Measurements from ENCODE around the gene DSCAML1.

DSCAML1 gene

GRCh38 chr11:117712530-117712929 lies 84.5 kb downstream of the DSCAML1 start:
- H3K27ac ChIP-seq: no peak overlapping the region
- no peak for TF ChIP-seq CTCF (conservative IDR thresholded peaks at IDR 0.05)

GRCh38 chr11:117711331-117711730 lies 85.7 kb downstream of the DSCAML1 start:
- H3K27ac ChIP-seq: no peak overlapping the region
- no peak for TF ChIP-seq CTCF (conservative IDR thresholded peaks at IDR 0.05)

GRCh38 chr11:117710211-117710610 lies 86.8 kb downstream of the DSCAML1 start:
- no peak for TF ChIP-seq CTCF (conservative IDR thresholded peaks at IDR 0.05)
- H3K27ac ChIP-seq: no peak overlapping the region

GRCh38 chr11:117706322-117706814 lies 90.6 kb downstream of the DSCAML1 start:
- no peak for TF ChIP-seq CTCF (conservative IDR thresholded peaks at IDR 0.05)

GRCh38 chr11:117705866-117706265 lies 91.2 kb downstream of the DSCAML1 start:
- no peak overlapping the region for H3K27ac ChIP-seq
- no peak for TF ChIP-seq CTCF (conservative IDR thresholded peaks at IDR 0.05)

More at GRCh38 chr11:117706322-117706814, 90.6 kb downstream of the DSCAML1 start:
- no peak overlapping the region for H3K27ac ChIP-seq

GRCh38 chr11:117704395-117705100 lies 92.5 kb downstream of the DSCAML1 start:
- H3K27ac ChIP-seq: no peak overlapping the region; the same call in 1 of the 2 replicates
- TF ChIP-seq CTCF (conservative IDR thresholded peaks at IDR 0.05): no peak

- 0 out of 2 replicates have a peak, but pooled peaks have one; percentile 9 for TF ChIP-seq CTCF (conservative IDR thresholded peaks at IDR 0.05)
- peak overlapping the region; percentile 48 for H3K27ac ChIP-seq
Measured at GRCh38 chr11:117702946-117703598, 93.9 kb downstream of the DSCAML1 start.

All from VCaP (cell line).